Measurements from ENCODE around the gene OPCML. TPM values are rescaled to one million over a fixed set of nuclear protein-coding genes. Genes with fewer than 3 reads are reported as not detected.

OPCML gene
- total RNA-seq, 1 donor from 2014 or later: not detected

DNA sequence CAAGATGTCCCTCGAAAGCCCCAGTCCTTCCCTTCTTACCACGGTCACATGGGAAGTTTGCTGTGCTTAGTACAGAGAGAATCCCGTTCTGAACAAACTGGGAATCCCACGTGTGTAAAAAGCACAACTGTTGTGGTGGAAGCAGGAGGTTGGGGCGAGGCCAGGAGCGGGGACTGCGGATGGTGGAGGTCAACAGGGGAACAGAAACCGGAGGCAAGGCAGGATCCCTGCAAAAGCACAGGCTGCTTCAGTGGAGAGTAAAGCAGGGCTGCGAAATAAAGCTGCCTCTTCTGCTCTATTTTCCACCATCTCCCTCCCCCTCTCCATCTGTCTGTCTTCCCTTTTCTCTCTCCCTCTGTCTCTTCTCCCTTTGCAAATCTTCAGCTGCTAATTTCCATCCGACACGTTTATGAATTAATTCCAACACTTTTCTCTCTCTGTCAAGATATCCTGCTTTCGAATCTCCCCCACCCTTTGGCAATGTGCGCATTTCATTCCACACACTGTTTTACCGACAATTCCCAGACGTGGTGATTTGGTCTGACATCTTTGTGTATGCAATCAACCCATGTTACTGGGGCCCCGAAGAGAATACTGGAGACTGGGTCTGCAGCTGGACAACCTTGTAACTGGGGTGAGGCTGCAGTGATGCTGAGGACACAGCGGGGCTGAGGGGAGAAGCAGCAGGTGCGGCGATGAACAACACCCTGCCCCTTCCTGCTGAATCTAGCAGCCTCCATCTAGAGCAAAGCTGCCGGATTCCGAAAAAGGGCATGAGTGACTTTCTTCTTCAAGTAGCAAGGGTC lies 571.8 kb downstream of the OPCML start:
- no peak for DNase-seq (ENCODE audit: low spot score in 2 of 2)
- Histone ChIP-seq H3K27me3 (no peaks in the 10 kb centered on the region), H3K27ac (no peak overlapping the region), H3K4me1 (no peaks in the 10 kb centered on the region), H3K9me3 (no peaks in the 10 kb centered on the region), H3K4me3 (no peak overlapping the region), H3K36me3 (no peaks in the 10 kb centered on the region)
- intact Hi-C loops (cut with DNase I): no loop called here
- TF ChIP-seq, protein P1, sequence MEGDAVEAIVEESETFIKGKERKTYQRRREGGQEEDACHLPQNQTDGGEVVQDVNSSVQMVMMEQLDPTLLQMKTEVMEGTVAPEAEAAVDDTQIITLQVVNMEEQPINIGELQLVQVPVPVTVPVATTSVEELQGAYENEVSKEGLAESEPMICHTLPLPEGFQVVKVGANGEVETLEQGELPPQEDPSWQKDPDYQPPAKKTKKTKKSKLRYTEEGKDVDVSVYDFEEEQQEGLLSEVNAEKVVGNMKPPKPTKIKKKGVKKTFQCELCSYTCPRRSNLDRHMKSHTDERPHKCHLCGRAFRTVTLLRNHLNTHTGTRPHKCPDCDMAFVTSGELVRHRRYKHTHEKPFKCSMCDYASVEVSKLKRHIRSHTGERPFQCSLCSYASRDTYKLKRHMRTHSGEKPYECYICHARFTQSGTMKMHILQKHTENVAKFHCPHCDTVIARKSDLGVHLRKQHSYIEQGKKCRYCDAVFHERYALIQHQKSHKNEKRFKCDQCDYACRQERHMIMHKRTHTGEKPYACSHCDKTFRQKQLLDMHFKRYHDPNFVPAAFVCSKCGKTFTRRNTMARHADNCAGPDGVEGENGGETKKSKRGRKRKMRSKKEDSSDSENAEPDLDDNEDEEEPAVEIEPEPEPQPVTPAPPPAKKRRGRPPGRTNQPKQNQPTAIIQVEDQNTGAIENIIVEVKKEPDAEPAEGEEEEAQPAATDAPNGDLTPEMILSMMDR (IDR thresholded peaks at IDR 0.05): no peak

DNA sequence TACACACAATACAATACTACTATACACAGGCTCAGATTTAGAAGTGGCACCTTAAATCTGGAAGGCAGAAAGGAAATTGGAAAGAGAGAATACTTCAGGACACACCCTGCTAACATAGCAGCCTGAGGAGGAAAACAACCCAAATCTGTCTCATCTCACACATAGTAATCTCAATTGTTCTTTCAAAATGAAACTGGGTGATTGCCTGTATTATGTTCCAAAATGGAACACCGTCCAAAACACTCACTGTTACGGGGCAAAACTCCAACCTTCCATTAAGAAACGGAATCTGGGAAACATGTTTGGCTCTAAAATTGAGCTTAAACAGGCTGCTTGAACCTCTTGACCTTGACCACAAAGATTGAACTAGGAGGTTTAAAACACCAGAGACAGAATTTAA lies 572.6 kb downstream of the OPCML start:
- Histone ChIP-seq H3K27me3 (no peaks in the 10 kb centered on the region), H3K36me3 (no peaks in the 10 kb centered on the region), H3K4me1 (no peaks in the 10 kb centered on the region), H3K9me3 (no peaks in the 10 kb centered on the region), H3K4me3 (no peak overlapping the region), H3K27ac (no peak overlapping the region)
- intact Hi-C loops (cut with DNase I): no loop called here
- no peak for DNase-seq (ENCODE audit: low spot score in 2 of 2)
- TF ChIP-seq, protein P1 (IDR thresholded peaks at IDR 0.05): no peak

DNA sequence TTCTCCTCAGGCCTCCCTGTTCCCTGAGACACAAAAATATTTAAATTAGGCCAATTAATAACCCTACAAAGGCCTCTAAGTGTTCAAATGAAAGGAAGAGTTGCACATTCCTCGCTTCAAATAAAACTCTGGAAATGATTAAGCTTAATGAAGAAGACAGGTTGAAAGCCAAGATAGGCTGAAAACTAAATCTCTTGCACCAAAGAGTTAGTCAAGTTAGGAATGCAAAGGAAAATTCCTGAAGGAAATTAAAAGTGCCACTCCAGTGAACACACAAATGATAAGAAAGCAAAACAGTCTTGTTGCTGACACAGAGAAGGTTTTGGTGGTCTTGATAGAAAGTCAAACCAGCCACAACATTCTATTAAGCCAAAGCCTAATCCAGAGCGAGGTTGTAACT lies 574.4 kb downstream of the OPCML start:
- no peak overlapping the region for H3K27ac ChIP-seq
- no peaks in the 10 kb centered on the region for H3K4me1 ChIP-seq
- no peaks in the 10 kb centered on the region for H3K9me3 ChIP-seq
- intact Hi-C loops (cut with DNase I): no loop called here
- no peaks in the 10 kb centered on the region for H3K36me3 ChIP-seq
- no peak for DNase-seq (ENCODE audit: low spot score in 2 of 2)
- TF ChIP-seq, protein P1 (IDR thresholded peaks at IDR 0.05): no peak
- H3K4me3 ChIP-seq: no peak overlapping the region
- H3K27me3 ChIP-seq: no peaks in the 10 kb centered on the region

DNA sequence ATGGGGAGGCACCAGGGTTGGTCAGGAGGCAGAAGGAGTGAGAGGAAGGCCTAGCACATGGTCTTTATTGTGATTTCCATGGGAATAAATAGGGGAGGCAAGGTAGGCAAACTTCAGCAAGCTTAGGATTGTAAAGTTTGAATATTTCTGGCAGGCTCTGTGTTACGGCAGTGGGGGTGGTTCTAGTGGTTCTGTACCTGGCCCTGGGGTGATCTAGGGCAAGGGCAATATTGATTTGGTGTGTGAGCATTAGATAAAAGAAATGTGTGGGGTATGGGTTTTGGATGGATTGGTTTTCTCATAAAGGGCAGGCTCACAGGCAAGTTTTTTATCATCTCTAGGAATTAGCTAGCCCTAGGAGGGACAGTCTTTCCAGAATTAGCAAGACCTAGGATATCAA lies 584.0 kb downstream of the OPCML start:
- no peak for DNase-seq (ENCODE audit: low spot score in 2 of 2)
- Histone ChIP-seq H3K4me3 (no peak overlapping the region), H3K9me3 (no peaks in the 10 kb centered on the region), H3K27ac (no peak overlapping the region), H3K27me3 (no peaks in the 10 kb centered on the region), H3K36me3 (no peaks in the 10 kb centered on the region), H3K4me1 (no peaks in the 10 kb centered on the region)
- intact Hi-C loops (cut with DNase I): no loop called here
- TF ChIP-seq, protein P1 (IDR thresholded peaks at IDR 0.05): no peak

DNA sequence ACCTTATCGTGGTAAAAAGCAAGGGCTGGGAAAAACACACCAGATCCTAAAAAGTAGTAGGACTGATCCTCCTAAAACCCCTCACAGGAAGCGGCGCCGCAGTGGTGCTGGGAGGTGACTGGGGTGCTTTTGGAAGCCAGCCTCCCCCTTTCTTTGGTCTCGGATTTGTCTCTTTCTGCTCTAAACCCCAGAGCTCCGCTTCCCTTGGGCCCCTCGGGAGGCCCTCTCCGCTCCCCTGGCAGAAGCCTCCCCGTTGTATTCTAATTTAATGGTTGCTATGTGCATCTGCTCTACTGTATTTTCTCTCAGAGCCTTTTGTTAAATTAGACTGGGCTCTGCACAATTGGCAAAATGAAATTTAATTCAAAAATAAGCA lies 587.7 kb downstream of the OPCML start:
- Histone ChIP-seq H3K4me3 (no peak overlapping the region), H3K4me1 (no peaks in the 10 kb centered on the region), H3K27ac (no peak overlapping the region), H3K9me3 (no peaks in the 10 kb centered on the region), H3K27me3 (no peaks in the 10 kb centered on the region), H3K36me3 (no peaks in the 10 kb centered on the region)
- intact Hi-C loops (cut with DNase I): no loop called here
- TF ChIP-seq, protein P1 (IDR thresholded peaks at IDR 0.05): no peak
- DNase-seq (ENCODE audit: low spot score in 2 of 2): no peak
